Hepatocyte (in vitro differentiated cells): ENCODE data around the gene FBXW2. TPM values are rescaled to one million over a fixed set of nuclear protein-coding genes. Genes with fewer than 3 reads are reported as not detected.

Experiments
- DNase-seq: peaks from one replicate; pipeline ENCODE4 v3.0.0-alpha.2; 2016; ENCODE audit warnings: low spot score
- H2AFZ ChIP-seq: fragments of 200-600 bp; sonication (generic); 2 replicates; pipeline ENCODE4 v1.6.0; 2016; ENCODE audit warnings: antibody characterized with exemption, mild to moderate bottlenecking
- H3K27ac ChIP-seq: fragments of 200-600 bp; sonication (generic); 2 replicates; pipeline ENCODE4 v1.5.1; 2016; ENCODE audit warnings: mild to moderate bottlenecking
- H3K27me3 ChIP-seq: fragments of 200-600 bp; sonication (generic); 2 replicates; pipeline ENCODE4 v1.6.1; 2016
- H3K36me3 ChIP-seq: fragments of 200-600 bp; sonication (generic); replicated peaks from 2 replicates; pipeline ENCODE4 v1.5.1; 2016; ENCODE audit warnings: low read depth; ENCODE audit not compliant: insufficient read depth
- H3K4me1 ChIP-seq: fragments of 200-600 bp; sonication (generic); 2 replicates; pipeline ENCODE4 v1.5.1; 2016; ENCODE audit warnings: mild to moderate bottlenecking, moderate library complexity; ENCODE audit not compliant: insufficient read depth
- H3K4me2 ChIP-seq: fragments of 200-600 bp; sonication (generic); 2 replicates; pipeline ENCODE4 v1.6.0; 2016
- H3K4me3 ChIP-seq: fragments of 200-600 bp; sonication (generic); 2 replicates; pipeline ENCODE4 v1.5.1; 2016; ENCODE audit warnings: mild to moderate bottlenecking
- H3K79me2 ChIP-seq: fragments of 200-600 bp; sonication (generic); 2 replicates; pipeline ENCODE4 v1.6.0; 2017; ENCODE audit warnings: mild to moderate bottlenecking
- H3K9me2 ChIP-seq: fragments of 200-600 bp; sonication (generic); replicated peaks from 2 replicates; pipeline ENCODE4 v1.6.0; 2017; ENCODE audit warnings: mild to moderate bottlenecking; ENCODE audit not compliant: insufficient read depth
- H3K9me3 ChIP-seq: fragments of 200-600 bp; sonication (generic); 2 replicates; pipeline ENCODE4 v1.5.1; 2016; ENCODE audit warnings: low read depth, mild to moderate bottlenecking
- H4K20me1 ChIP-seq: fragments of 200-600 bp; sonication (generic); 2 replicates; pipeline ENCODE4 v1.6.0; 2016; ENCODE audit warnings: mild to moderate bottlenecking; ENCODE audit not compliant: insufficient read depth, poor library complexity, severe bottlenecking
- CTCF ChIP-seq: fragments of 200-600 bp; sonication (generic); IDR thresholded peaks from 2 replicates; pipeline ENCODE4 v1.5.1; 2016; ENCODE audit warnings: antibody characterized with exemption, mild to moderate bottlenecking; ENCODE audit not compliant: poor library complexity
- EZH2 ChIP-seq: fragments of 200-600 bp; sonication (generic); IDR thresholded peaks from 2 replicates; pipeline ENCODE4 v1.6.1; 2016; ENCODE audit warnings: antibody characterized with exemption, mild to moderate bottlenecking, borderline replicate concordance
- EZH2phosphoT487 ChIP-seq: fragments of 200-600 bp; sonication (generic); IDR thresholded peaks from one replicate; pipeline ENCODE4 v1.6.1; 2018; ENCODE audit warnings: antibody characterized with exemption, mild to moderate bottlenecking, low read depth, moderate library complexity; ENCODE audit not compliant: unreplicated experiment, severe bottlenecking
- WGBS: methylation state at CpG from one replicate; pipeline ENCODE4 v1.1.6; 2016; ENCODE audit warnings: low lambda C conversion rate; ENCODE audit errors: missing lambda C conversion rate; 5-methylcytosine and 5-hydroxymethylcytosine counted together
- polyA plus RNA-seq: library from polyadenylated mRNA; unstranded; fragments of >200 nt; fragmentation: Nextera tagmentation; extraction: Ambion mirVana; gene quantifications from 2 replicates; pipeline ENCODE4 v1.2.1, GENCODE V29; 2016
- total RNA-seq: library from RNA; depleted of rRNA; stranded (reverse); fragments of >200 nt; gene quantifications from 2 replicates; pipeline ENCODE4 v1.2.3, GENCODE V29; 2014

Gene FBXW2
- total and polyA plus RNA-seq, 2 experiments from 2014 or later: 34.6 to 52.0 TPM

- Histone ChIP-seq H3K27ac (peak overlapping the region; percentile 81), H2AFZ (peak overlapping the region; percentile 91)
- WGBS: 17% methylated on average over 30 of the region's 30 CpGs
Measured at GRCh38 chr9:120714846-120715388, 78.3 kb downstream of the FBXW2 start.

GRCh38 chr9:120714088-120714845, 78.9 kb downstream of the FBXW2 start, which contains the start of gene MEGF9:
Gene MEGF9 (minus strand): TSS chr9:120714470. CDS start chr9:120714358, 112 bp downstream.
- H3K9me2 ChIP-seq: no peaks in the 10 kb centered on the region
- H3K36me3 ChIP-seq: no peaks in the 10 kb centered on the region
- peak within 1 kb of the TSS; percentile 91 for H2AFZ ChIP-seq
- peak within 1 kb of the TSS; percentile 81 for H3K27ac ChIP-seq
- H4K20me1 ChIP-seq: peaks cover 7% of the 10 kb centered on the region
- no peak for TF ChIP-seq EZH2
- H3K9me3 ChIP-seq: no peaks in the 10 kb centered on the region
- WGBS: under 1% methylated on average over 60 of the region's 102 CpGs
- H3K4me1 ChIP-seq: peaks cover 3% of the 10 kb centered on the region
- peak; percentile 99 for DNase-seq
- H3K27me3 ChIP-seq: no peaks in the 10 kb centered on the region
- peak within 1 kb of the TSS; percentile 77 for H3K4me3 ChIP-seq
- H3K79me2 ChIP-seq: peaks cover 44% of the 10 kb centered on the region
- peak within 1 kb of the TSS; percentile 87 for H3K4me2 ChIP-seq

More at GRCh38 chr9:120714846-120715388, 78.3 kb downstream of the FBXW2 start:
- Histone ChIP-seq H3K9me2 (no peaks in the 10 kb centered on the region), H3K4me2 (peak overlapping the region; percentile 81), H4K20me1 (peaks cover 7% of the 10 kb centered on the region), H3K36me3 (no peaks in the 10 kb centered on the region), H3K27me3 (no peaks in the 10 kb centered on the region), H3K4me1 (peaks cover 3% of the 10 kb centered on the region), H3K79me2 (peaks cover 37% of the 10 kb centered on the region), H3K4me3 (peak overlapping the region; percentile 68), H3K9me3 (no peaks in the 10 kb centered on the region)
- no peak for DNase-seq
- no peak for TF ChIP-seq EZH2
- peak; percentile 4 for TF ChIP-seq CTCF

GRCh38 chr9:120713257-120714087, 79.7 kb downstream of the FBXW2 start:
- WGBS: 5% methylated on average over 25 of the region's 50 CpGs
- peak overlapping the region; percentile 71 for H3K27ac ChIP-seq
- peak overlapping the region; percentile 87 for H3K4me2 ChIP-seq
- peaks cover 7% of the 10 kb centered on the region for H4K20me1 ChIP-seq
- no peaks in the 10 kb centered on the region for H3K9me2 ChIP-seq
- H3K9me3 ChIP-seq: no peaks in the 10 kb centered on the region
- peaks cover 3% of the 10 kb centered on the region for H3K4me1 ChIP-seq
- H2AFZ ChIP-seq: peak overlapping the region; percentile 23
- H3K27me3 ChIP-seq: no peaks in the 10 kb centered on the region
- H3K4me3 ChIP-seq: peak overlapping the region; percentile 77
- no peak for TF ChIP-seq EZH2
- no peak for TF ChIP-seq EZH2phosphoT487
- TF ChIP-seq CTCF: no peak
- peaks cover 52% of the 10 kb centered on the region for H3K79me2 ChIP-seq
- no peak for DNase-seq
- no peaks in the 10 kb centered on the region for H3K36me3 ChIP-seq
